Vagina (tissue), 2 donors: Measurements from ENCODE around the gene MYF5. TPM values are rescaled to one million over a fixed set of nuclear protein-coding genes. Genes with fewer than 3 reads are reported as not detected.

Source experiments
- DNase-seq, 2 donors: peaks; one replicate each; pipeline ENCODE4 v3.0.0-alpha.2; 2017; ENCODE audit errors: extremely low spot score in 2 of 2
- H3K27ac ChIP-seq: fragments of 200-600 bp; sonication (generic); one replicate; pipeline ENCODE4 v1.5.1; 2019
- H3K27me3 ChIP-seq: fragments of 200-600 bp; sonication (generic); one replicate; pipeline ENCODE4 v1.5.1; 2019
- H3K36me3 ChIP-seq, 2 donors: fragments of 200-600 bp; sonication (generic); one replicate each; pipeline ENCODE4 v1.5.1; 2017 to 2019
- H3K4me1 ChIP-seq: fragments of 200-600 bp; sonication (generic); one replicate; pipeline ENCODE4 v1.5.1; 2019
- H3K4me3 ChIP-seq, 2 donors: fragments of 200-600 bp; sonication (generic); 1 replicate in 1 of 2; 2 replicates in 1 of 2; pipeline ENCODE4 v1.5.1; 2016 to 2019
- H3K9me3 ChIP-seq: fragments of 200-600 bp; sonication (generic); one replicate; pipeline ENCODE4 v1.5.1; 2019
- POLR2A ChIP-seq, 2 donors: fragments of 450-650 bp; IDR thresholded peaks; one replicate each; pipeline ENCODE4 v1.6.1; 2017; ENCODE audit warnings: antibody characterized with exemption in 2 of 2, mild to moderate bottlenecking in 2 of 2, moderate library complexity in 2 of 2
- POLR2AphosphoS5 ChIP-seq, 2 donors: sonication (generic); formaldehyde crosslinking; IDR thresholded peaks; one replicate each; pipeline ENCODE4 v1.9.0; 2017; ENCODE audit warnings: antibody characterized with exemption in 2 of 2, mild to moderate bottlenecking in 2 of 2, low read depth in 1 of 2; ENCODE audit not compliant: insufficient read depth in 1 of 2
- intact Hi-C: fragments of 100-400 bp; cut with DNase I; formaldehyde crosslinking; loops from one replicate; pipeline ENCODE4 v1.15.1; 2023
- total RNA-seq: library from RNA; depleted of rRNA; stranded (reverse); fragments of >200 nt; gene quantifications from one replicate; pipeline ENCODE4 v1.2.3, GENCODE V29; 2016
- TF ChIP-seq, protein P1 (sequence below), 3 experiments: fragments of 450-650 bp in 2 of 3; fragments of 200-600 bp in 1 of 3; sonication (generic) in 1 of 3; IDR thresholded peaks; one replicate each; pipeline ENCODE4 v1.5.1; 2017 to 2019; ENCODE audit warnings: antibody characterized with exemption in 3 of 3, mild to moderate bottlenecking in 2 of 3, moderate library complexity in 2 of 3

Gene MYF5
- total RNA-seq, 1 donor from 2014 or later, result not detected

DNA sequence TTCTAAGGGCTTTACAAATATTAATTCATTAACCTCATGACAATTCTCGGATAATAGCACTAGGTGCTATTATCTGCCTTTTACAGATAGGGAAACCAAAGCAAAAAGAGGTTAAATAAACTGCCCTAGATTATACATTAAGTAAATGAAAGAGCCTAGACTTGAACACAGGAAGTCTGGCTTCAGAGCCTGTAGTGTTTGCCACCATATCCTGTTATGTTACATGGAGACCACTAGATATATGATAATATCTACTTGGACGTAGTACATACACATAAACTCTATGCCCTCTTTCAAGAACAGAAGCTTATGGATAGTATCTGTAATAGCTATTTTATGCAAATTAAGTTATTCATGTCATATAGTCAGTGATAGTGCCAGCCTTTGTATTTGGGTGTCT, 26.2 kb upstream of the MYF5 start:
- Histone ChIP-seq H3K4me3 (no peak overlapping the region), H3K4me1 (no peaks in the 10 kb centered on the region), H3K27me3 (no peaks in the 10 kb centered on the region), H3K36me3 (no peaks in the 10 kb centered on the region), H3K27ac (no peak overlapping the region), H3K9me3 (no peaks in the 10 kb centered on the region)
- no peak for DNase-seq
- TF ChIP-seq, protein P1, sequence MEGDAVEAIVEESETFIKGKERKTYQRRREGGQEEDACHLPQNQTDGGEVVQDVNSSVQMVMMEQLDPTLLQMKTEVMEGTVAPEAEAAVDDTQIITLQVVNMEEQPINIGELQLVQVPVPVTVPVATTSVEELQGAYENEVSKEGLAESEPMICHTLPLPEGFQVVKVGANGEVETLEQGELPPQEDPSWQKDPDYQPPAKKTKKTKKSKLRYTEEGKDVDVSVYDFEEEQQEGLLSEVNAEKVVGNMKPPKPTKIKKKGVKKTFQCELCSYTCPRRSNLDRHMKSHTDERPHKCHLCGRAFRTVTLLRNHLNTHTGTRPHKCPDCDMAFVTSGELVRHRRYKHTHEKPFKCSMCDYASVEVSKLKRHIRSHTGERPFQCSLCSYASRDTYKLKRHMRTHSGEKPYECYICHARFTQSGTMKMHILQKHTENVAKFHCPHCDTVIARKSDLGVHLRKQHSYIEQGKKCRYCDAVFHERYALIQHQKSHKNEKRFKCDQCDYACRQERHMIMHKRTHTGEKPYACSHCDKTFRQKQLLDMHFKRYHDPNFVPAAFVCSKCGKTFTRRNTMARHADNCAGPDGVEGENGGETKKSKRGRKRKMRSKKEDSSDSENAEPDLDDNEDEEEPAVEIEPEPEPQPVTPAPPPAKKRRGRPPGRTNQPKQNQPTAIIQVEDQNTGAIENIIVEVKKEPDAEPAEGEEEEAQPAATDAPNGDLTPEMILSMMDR (IDR thresholded peaks at IDR 0.05), result no peak
- TF ChIP-seq POLR2A (IDR thresholded peaks at IDR 0.05) (no peak), POLR2AphosphoS5 (IDR thresholded peaks at IDR 0.05; ENCODE audit: insufficient read depth in 1 of 2, low read depth in 1 of 2) (no peak)
- intact Hi-C loops, result no loop called here

DNA sequence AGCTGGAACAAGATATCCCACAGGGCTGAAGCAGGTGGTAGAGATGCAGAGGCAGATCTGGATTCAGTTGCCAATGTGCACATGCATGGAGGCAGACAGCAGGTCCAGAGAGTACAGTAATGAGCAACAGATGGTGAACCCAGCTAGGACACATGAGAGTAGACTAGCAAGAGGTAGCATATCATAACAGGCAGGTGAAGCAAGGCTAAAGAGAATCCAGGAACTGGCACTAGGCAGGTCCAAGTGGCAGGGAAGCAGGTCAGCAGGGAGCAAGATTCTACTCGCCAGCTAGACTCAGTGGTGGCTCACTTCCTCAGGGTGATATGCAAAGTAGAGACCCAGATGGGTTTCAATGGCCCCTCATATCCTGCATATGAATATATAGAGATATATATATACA, 24.6 kb upstream of the MYF5 start:
- no peak for TF ChIP-seq POLR2AphosphoS5 (IDR thresholded peaks at IDR 0.05; ENCODE audit: insufficient read depth in 1 of 2, low read depth in 1 of 2)
- TF ChIP-seq POLR2A (IDR thresholded peaks at IDR 0.05), result no peak
- TF ChIP-seq, protein P1 (IDR thresholded peaks at IDR 0.05), result no peak
- no peaks in the 10 kb centered on the region for H3K9me3 ChIP-seq
- intact Hi-C loops, result no loop called here
- H3K4me3 ChIP-seq, result no peak overlapping the region
- H3K4me1 ChIP-seq, result no peaks in the 10 kb centered on the region
- no peaks in the 10 kb centered on the region for H3K36me3 ChIP-seq
- H3K27me3 ChIP-seq, result no peaks in the 10 kb centered on the region
- DNase-seq, result no peak
- H3K27ac ChIP-seq, result no peak overlapping the region

DNA sequence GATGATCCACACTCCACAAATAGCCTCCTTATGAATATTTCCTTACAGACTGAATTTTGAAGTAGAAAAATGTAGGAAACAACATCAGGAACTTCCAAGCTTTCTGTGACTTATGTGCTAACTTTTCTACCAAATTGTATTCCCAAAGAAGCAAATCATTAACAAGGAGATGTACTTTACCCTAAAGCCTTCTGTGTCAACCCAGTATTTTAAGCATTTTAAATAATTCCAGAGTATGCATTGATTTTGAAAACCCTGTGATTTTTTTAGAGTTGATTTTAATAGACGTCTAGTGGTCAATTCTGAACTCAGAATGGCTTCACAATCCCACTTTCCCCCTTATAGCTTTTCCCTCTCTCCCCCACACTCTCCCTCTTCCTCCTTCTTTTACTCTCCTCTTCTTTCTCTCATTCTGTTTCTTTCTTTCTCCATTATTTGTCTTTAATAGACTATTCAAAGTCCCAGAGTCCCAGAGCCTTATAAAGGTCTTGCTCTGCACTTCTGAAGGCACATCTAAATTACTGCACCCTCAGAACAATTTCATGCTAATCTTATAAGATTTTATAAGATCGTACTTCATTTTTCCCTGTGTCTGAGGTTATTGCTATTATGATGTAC, 19.3 kb upstream of the MYF5 start:
- no peaks in the 10 kb centered on the region for H3K36me3 ChIP-seq
- H3K9me3 ChIP-seq, result no peaks in the 10 kb centered on the region
- TF ChIP-seq, protein P1 (IDR thresholded peaks at IDR 0.05), result no peak
- no peak for TF ChIP-seq POLR2AphosphoS5 (IDR thresholded peaks at IDR 0.05; ENCODE audit: insufficient read depth in 1 of 2, low read depth in 1 of 2)
- TF ChIP-seq POLR2A (IDR thresholded peaks at IDR 0.05), result no peak
- intact Hi-C loops, result no loop called here
- H3K27ac ChIP-seq, result no peak overlapping the region
- H3K4me3 ChIP-seq, result no peak overlapping the region
- H3K4me1 ChIP-seq, result no peaks in the 10 kb centered on the region
- no peaks in the 10 kb centered on the region for H3K27me3 ChIP-seq
- no peak for DNase-seq

DNA sequence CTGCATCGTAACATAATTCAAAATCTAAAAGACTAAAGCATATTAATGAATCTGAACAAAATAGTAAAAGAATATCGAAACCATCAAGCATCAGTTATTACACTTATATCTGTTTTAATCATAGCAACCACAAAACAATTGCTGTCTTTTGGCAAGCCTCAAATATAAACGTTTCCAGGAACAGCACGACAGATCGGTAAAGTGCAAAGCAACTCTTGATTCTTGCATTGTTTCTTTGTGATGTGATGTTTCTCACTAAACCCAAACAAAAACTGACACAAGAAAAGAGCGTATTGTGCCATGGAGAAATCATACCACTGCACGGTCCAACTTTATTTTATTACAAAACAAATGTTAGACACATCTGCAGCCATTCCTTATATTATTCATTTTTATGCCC, 18.5 kb upstream of the MYF5 start:
- TF ChIP-seq, protein P1 (IDR thresholded peaks at IDR 0.05), result no peak
- no peak for TF ChIP-seq POLR2A (IDR thresholded peaks at IDR 0.05)
- no peak for TF ChIP-seq POLR2AphosphoS5 (IDR thresholded peaks at IDR 0.05; ENCODE audit: insufficient read depth in 1 of 2, low read depth in 1 of 2)
- intact Hi-C loops, result no loop called here
- H3K27ac ChIP-seq, result no peak overlapping the region
- H3K4me3 ChIP-seq, result no peak overlapping the region
- H3K27me3 ChIP-seq, result no peaks in the 10 kb centered on the region
- no peaks in the 10 kb centered on the region for H3K36me3 ChIP-seq
- no peak for DNase-seq
- no peaks in the 10 kb centered on the region for H3K4me1 ChIP-seq
- no peaks in the 10 kb centered on the region for H3K9me3 ChIP-seq

DNA sequence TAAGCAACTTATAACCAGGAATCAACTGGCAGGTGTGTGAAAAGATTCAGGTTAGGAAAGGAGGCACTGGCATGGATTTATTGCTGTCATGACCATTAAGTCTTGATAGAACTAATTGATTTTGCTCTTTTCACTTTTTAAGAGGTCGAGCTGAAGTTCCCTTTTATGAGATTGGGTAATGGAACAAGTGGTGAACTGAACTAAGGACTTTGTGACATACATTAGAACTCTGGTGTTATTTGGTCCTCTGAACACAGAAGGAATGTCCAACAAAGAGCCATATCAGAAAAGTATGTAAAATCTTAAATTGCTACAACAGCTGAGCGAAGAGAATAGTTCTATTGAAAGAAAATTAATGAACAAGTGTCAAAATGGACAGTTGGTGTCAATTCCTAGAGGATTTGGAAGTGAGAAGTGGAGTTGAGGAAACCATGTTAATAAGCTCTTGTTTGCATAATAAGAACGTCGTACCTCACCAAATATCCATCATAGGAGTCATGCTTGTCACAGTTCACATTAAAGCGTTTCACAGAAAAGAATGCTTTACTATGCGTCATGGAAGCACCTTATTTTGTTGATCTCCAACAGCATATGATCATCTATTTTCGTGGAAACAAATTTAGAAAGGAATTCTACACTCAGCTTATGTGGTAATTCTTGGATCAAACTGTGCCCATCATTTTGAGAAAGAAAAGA, 17.7 kb upstream of the MYF5 start:
- no peak for DNase-seq
- Histone ChIP-seq H3K27me3 (no peaks in the 10 kb centered on the region), H3K4me1 (no peaks in the 10 kb centered on the region), H3K27ac (no peak overlapping the region), H3K4me3 (no peak overlapping the region), H3K9me3 (no peaks in the 10 kb centered on the region), H3K36me3 (no peaks in the 10 kb centered on the region)
- intact Hi-C loops, result no loop called here
- TF ChIP-seq POLR2A (IDR thresholded peaks at IDR 0.05), result no peak
- TF ChIP-seq, protein P1 (IDR thresholded peaks at IDR 0.05), result no peak
- no peak for TF ChIP-seq POLR2AphosphoS5 (IDR thresholded peaks at IDR 0.05; ENCODE audit: insufficient read depth in 1 of 2, low read depth in 1 of 2)
